Endothelial cell of umbilical vein (primary cell): ENCODE results near the gene CNTN5. TPM values are rescaled to one million over a fixed set of nuclear protein-coding genes. Genes with fewer than 3 reads are reported as not detected.

Experiments
- BruUV-seq: library from RNA; stranded (reverse); fragments of 400-500 nt; replicated peaks from 2 replicates; lab custom pipeline; 2021; lab: Mats Ljungman, UMichigan
- CTCF ChIA-PET: fragments of 300-600, 350-600 bp; sonication (Branson Sonifier 250); formaldehyde crosslinking; loops from one replicate; lab custom pipeline; 2021; ENCODE audit warnings: antibody characterized with exemption, inconsistent platforms; lab: Charles Lee
- POLR2A ChIA-PET: fragments of 300-600, 350-600 bp; sonication (Branson Sonifier 250); formaldehyde crosslinking; loops from one replicate; lab custom pipeline; 2021; ENCODE audit warnings: antibody characterized with exemption, inconsistent platforms; lab: Charles Lee
- DNase-seq: peaks from one replicate; pipeline ENCODE4 v3.0.0-alpha.2; 2011; ENCODE audit warnings: low read depth, low spot score
- FAIRE-seq: peaks from 2 replicates; lab custom pipeline; 2011; peaks lifted over from hg19 to GRCh38; lab: Jason Lieb, UNC
- H2AFZ ChIP-seq: 2 replicates; pipeline ENCODE4 v1.6.0; 2012; ENCODE audit warnings: low read depth, low read length, control low read depth, inconsistent platforms
- H3K27ac ChIP-seq: 2 replicates; pipeline ENCODE4 v1.5.1; 2011; ENCODE audit warnings: low read depth, mild to moderate bottlenecking, control low read depth, low read length, moderate library complexity; ENCODE audit not compliant: insufficient read depth
- H3K27me3 ChIP-seq, 2 experiments: 2 replicates each; pipeline versions ENCODE4 v1.6.0 to v1.6.1; 2011; ENCODE audit warnings: low read length in 2 of 2, mixed read lengths in 1 of 2; ENCODE audit not compliant: control insufficient read depth in 2 of 2, insufficient read depth in 2 of 2
- H3K36me3 ChIP-seq, 2 experiments: 2 replicates in 1 of 2; 3 replicates in 1 of 2; pipeline ENCODE4 v1.5.1; 2011; ENCODE audit warnings: low read length in 2 of 2, mild to moderate bottlenecking in 1 of 2, moderate library complexity in 1 of 2; ENCODE audit not compliant: control insufficient read depth in 2 of 2, insufficient read depth in 2 of 2; ENCODE audit errors: extremely low read depth in 1 of 2
- H3K4me1 ChIP-seq: 3 replicates; pipeline ENCODE4 v1.5.1; 2011; ENCODE audit warnings: mild to moderate bottlenecking, low read length; ENCODE audit not compliant: control insufficient read depth, insufficient read depth; ENCODE audit errors: extremely low read depth
- H3K4me2 ChIP-seq: 2 replicates; pipeline ENCODE4 v1.6.1; 2011; ENCODE audit warnings: low read length, control low read depth, mixed read lengths; ENCODE audit not compliant: insufficient read depth
- H3K4me3 ChIP-seq, 3 experiments: fragments of 200-600 bp in 1 of 3; sonication (generic), shearing (Covaris generic) in 1 of 3; replicated peaks in 1 of 3; 2 replicates each; pipeline ENCODE4 v1.5.1; 2011 to 2016; ENCODE audit warnings: control low read depth in 3 of 3, low read length in 3 of 3, mild to moderate bottlenecking in 2 of 3, inconsistent platforms in 1 of 3, low read depth in 1 of 3, moderate library complexity in 1 of 3; ENCODE audit not compliant: insufficient read depth in 1 of 3
- H3K79me2 ChIP-seq: 2 replicates; pipeline ENCODE4 v1.6.0; 2012; ENCODE audit warnings: low read length, inconsistent platforms; ENCODE audit not compliant: control insufficient read depth, insufficient read depth
- H3K9ac ChIP-seq: replicated peaks from 2 replicates; pipeline ENCODE3; 2011; ENCODE audit warnings: low read length, control low read depth; ENCODE audit not compliant: insufficient read depth; ENCODE audit errors: extremely low read depth
- H3K9me1 ChIP-seq: replicated peaks from 3 replicates; pipeline ENCODE4 v1.6.0; 2011; ENCODE audit warnings: mild to moderate bottlenecking, low read length; ENCODE audit not compliant: control insufficient read depth, insufficient read depth; ENCODE audit errors: extremely low read depth
- H3K9me3 ChIP-seq: replicated peaks from 2 replicates; pipeline ENCODE4 v1.5.1; 2012; ENCODE audit warnings: low read length, inconsistent platforms; ENCODE audit not compliant: control insufficient read depth, insufficient read depth
- H4K20me1 ChIP-seq: replicated peaks from 2 replicates; pipeline ENCODE3; 2011; ENCODE audit warnings: mild to moderate bottlenecking, low read length; ENCODE audit not compliant: control insufficient read depth, insufficient read depth; ENCODE audit errors: extremely low read depth
- CTCF ChIP-seq, 2 donors: IDR thresholded peaks; 1 replicate in 1 of 2; 2 replicates in 1 of 2; pipeline ENCODE4 v1.5.1; 2011; ENCODE audit warnings: low read length in 2 of 2, mild to moderate bottlenecking in 2 of 2, moderate library complexity in 2 of 2, control low read depth in 1 of 2, inconsistent platforms in 1 of 2, low read depth in 1 of 2; ENCODE audit not compliant: insufficient read depth in 1 of 2; ENCODE audit errors: extremely low read depth in 1 of 2
- EZH2 ChIP-seq: IDR thresholded peaks from 2 replicates; pipeline ENCODE4 v1.6.1; 2012; ENCODE audit warnings: borderline replicate concordance, low read depth, mild to moderate bottlenecking, moderate library complexity, low read length, inconsistent platforms; ENCODE audit not compliant: severe bottlenecking
- FOS ChIP-seq: IDR thresholded peaks from 2 replicates; pipeline ENCODE4 v1.6.1; 2011; ENCODE audit warnings: mild to moderate bottlenecking, low read length, moderate library complexity, borderline replicate concordance; ENCODE audit not compliant: insufficient read depth
- GATA2 ChIP-seq: IDR thresholded peaks from 2 replicates; pipeline ENCODE4 v1.7.0; 2011; ENCODE audit warnings: low read depth, mild to moderate bottlenecking, moderate library complexity, mixed read lengths, low read length; ENCODE audit not compliant: insufficient read length, insufficient read depth
- JUN ChIP-seq: IDR thresholded peaks from 2 replicates; pipeline ENCODE4 v1.6.1; 2011; ENCODE audit warnings: borderline replicate concordance, low read depth; ENCODE audit not compliant: insufficient read length, insufficient read depth
- MAX ChIP-seq: IDR thresholded peaks from 2 replicates; pipeline ENCODE4 v1.6.1; 2011; ENCODE audit not compliant: insufficient read depth, insufficient read length
- MYC ChIP-seq: IDR thresholded peaks from one replicate; pipeline ENCODE4 v1.6.1; 2011; ENCODE audit warnings: mild to moderate bottlenecking, low read depth, low read length
- POLR2A ChIP-seq: IDR thresholded peaks from 2 replicates; pipeline ENCODE4 v1.6.1; 2012; ENCODE audit warnings: low read depth, mild to moderate bottlenecking, control low read depth, low read length
- POLR2AphosphoS5 ChIP-seq: IDR thresholded peaks from 2 replicates; pipeline ENCODE4 v1.6.1; 2012; ENCODE audit warnings: low read depth, mild to moderate bottlenecking, control low read depth, low read length, moderate library complexity; ENCODE audit not compliant: insufficient read depth
- dilution Hi-C: fragments of 300-500 bp; cut with MboI; formaldehyde crosslinking; loops from one replicate; pipeline ENCODE4 v1.15.0; 2019; ENCODE audit warnings: low sequenced_read_pairs; ENCODE audit not compliant: extremely low pct_ligation_motif_present
- intact Hi-C: fragments of 100-400 bp; cut with micrococcal nuclease; formaldehyde crosslinking; loops from one replicate; pipeline ENCODE4 v1.10.0; 2022
- polyA plus RNA-seq, 4 experiments: library from polyadenylated mRNA; depleted of rRNA in 3 of 4; stranded (reverse) in 3 of 4; unstranded in 1 of 4; fragments of >200 nt; gene quantifications; 2 replicates each; pipeline versions ENCODE4 v1.2.1 to v1.2.3, GENCODE V29; 2011 to 2012; ENCODE audit warnings: missing spikeins in 1 of 4
- total RNA-seq: library from RNA; stranded (reverse); gene quantifications from 2 replicates; pipeline ENCODE4 v1.2.3, GENCODE V29; 2021

Gene CNTN5
- total and polyA plus RNA-seq, 2 donors (not counting 3 experiments of a cell fraction or from before 2014, with no cell fraction given): not detected

- POLR2A ChIA-PET: no interaction called here
- Histone ChIP-seq H3K36me3 (no peaks in the 10 kb centered on the region), H3K9me1 (no peaks in the 10 kb centered on the region), H3K79me2 (no peaks in the 10 kb centered on the region), H3K4me1 (no peaks in the 10 kb centered on the region), H3K4me3 (no peak overlapping the region), H2AFZ (no peak overlapping the region), H3K4me2 (no peak overlapping the region), H3K27ac (no peak overlapping the region), H4K20me1 (no peaks in the 10 kb centered on the region), H3K9ac (no peak overlapping the region), H3K9me3 (peaks cover 8% of the 10 kb centered on the region), H3K27me3 (no peaks in the 10 kb centered on the region)
- DNase-seq (no peak), FAIRE-seq (no peak)
- CTCF ChIA-PET: no interaction called here
- dilution Hi-C loops (no loop called here), intact Hi-C loops (no loop called here)
- TF ChIP-seq POLR2AphosphoS5 (no peak), CTCF (IDR thresholded peaks at IDR 0.05; ENCODE audit: extremely low read depth in 1 of 2, insufficient read depth in 1 of 2, low read depth in 1 of 2, low read length in 2 of 2) (no peak), MAX (no peak), GATA2 (no peak), FOS (no peak), EZH2 (no peak), MYC (no peak), JUN (no peak), POLR2A (no peak)
- BruUV-seq: no TSS peak
Measured at GRCh38 chr11:99934008-99934407, 913.3 kb downstream of the CNTN5 start.
